ENCODE measurements around the gene CD37. TPM values are rescaled to one million over a fixed set of nuclear protein-coding genes. Genes with fewer than 3 reads are reported as not detected.

CD37 gene
- total RNA-seq, 2 experiments from 2014 or later = 268 to 352 TPM

GRCh38 chr19:49342291-49342721 lies 7.1 kb downstream of the CD37 start:
- ChIA-PET POLR2A (no interaction called here), CTCF (no interaction called here)
- no peak for DNase-seq
- no peak overlapping the region for H3K4me3 Mint-ChIP-seq
- H3K36me3 Mint-ChIP-seq (ENCODE audit: low read depth) = peaks cover 38% of the 10 kb centered on the region
- H3K4me1 Mint-ChIP-seq = peaks cover 23% of the 10 kb centered on the region
- H3K27me3 Mint-ChIP-seq = no peaks in the 10 kb centered on the region
- H3K9me3 Mint-ChIP-seq = no peaks in the 10 kb centered on the region
- H3K27ac Mint-ChIP-seq = no peak overlapping the region

- CTCF ChIA-PET = interaction anchor here (0.7 kb wide), 1 partner anchor 135 kb away, joined by 5 read pairs; no protein-coding TSS in a partner anchor
- Mint-ChIP-seq H3K36me3 (ENCODE audit: low read depth) (peaks cover 30% of the 10 kb centered on the region), H3K9me3 (no peaks in the 10 kb centered on the region), H3K4me1 (peaks cover 17% of the 10 kb centered on the region), H3K27ac (no peak overlapping the region), H3K4me3 (no peak overlapping the region), H3K27me3 (no peaks in the 10 kb centered on the region)
- POLR2A ChIA-PET = interaction anchor here (0.6 kb wide), 1 partner anchor 100 kb away, joined by 3 read pairs; no protein-coding TSS in a partner anchor
- no peak for DNase-seq
Observed at GRCh38 chr19:49343123-49343522, 7.9 kb downstream of the CD37 start.

DNA sequence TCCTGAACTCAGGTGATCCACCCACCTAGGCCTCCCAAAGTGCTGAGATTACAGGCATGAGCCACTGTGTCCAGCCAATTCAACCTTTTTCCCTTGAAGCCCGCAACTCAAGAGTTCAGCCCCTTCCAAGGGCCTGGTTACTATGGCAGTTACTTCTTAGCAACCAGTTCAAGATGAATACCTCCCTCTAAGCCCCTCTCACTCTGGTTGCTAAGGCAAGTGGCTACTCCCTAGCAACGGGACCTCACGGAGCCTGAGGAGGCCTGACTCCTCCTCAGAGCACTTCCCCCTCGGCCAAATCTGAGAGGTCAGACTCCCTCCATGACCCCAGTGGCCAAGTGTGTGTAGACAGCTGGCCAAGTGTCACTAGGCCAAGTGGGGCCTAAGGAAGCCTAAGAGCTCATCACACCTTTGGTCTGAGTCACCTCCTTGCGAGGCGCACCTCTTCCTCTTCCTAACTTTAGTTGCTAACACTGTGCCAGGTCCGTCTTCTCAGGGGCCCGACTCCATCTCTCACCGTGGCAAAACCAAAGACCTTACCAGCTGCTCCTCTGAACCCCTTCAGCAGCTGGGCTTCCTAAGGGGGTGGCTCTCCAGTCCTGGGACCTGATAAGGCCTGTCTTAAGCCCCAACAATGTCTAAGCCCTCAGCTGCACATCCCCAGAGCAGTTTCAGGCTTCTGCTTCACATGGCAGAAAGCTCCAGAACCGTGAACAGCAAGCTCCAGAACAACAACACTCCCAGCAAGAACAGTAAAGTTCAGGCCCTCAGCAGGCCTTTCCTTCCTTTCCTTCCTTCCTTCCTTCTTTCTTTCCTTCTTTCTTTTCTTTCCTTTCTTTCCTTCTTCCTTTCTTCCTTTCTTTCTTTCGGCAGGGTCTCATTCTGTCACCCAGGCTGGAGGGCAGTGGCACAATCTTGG lies 9.6 kb downstream of the CD37 start:
- H3K27me3 Mint-ChIP-seq = no peaks in the 10 kb centered on the region
- H3K27ac Mint-ChIP-seq = no peak overlapping the region
- peaks cover 18% of the 10 kb centered on the region for H3K36me3 Mint-ChIP-seq (ENCODE audit: low read depth)
- POLR2A ChIA-PET = no interaction called here
- peaks cover 3% of the 10 kb centered on the region for H3K9me3 Mint-ChIP-seq
- no peak for DNase-seq
- H3K4me3 Mint-ChIP-seq = no peak overlapping the region
- CTCF ChIA-PET = interaction anchor here (1.6 kb wide), 1 partner anchor 12 kb away, joined by 6 read pairs; no protein-coding TSS in a partner anchor
- peaks cover 7% of the 10 kb centered on the region for H3K4me1 Mint-ChIP-seq

- Mint-ChIP-seq H3K4me3 (no peak overlapping the region), H3K4me1 (no peaks in the 10 kb centered on the region), H3K9me3 (peaks cover 3% of the 10 kb centered on the region), H3K27me3 (no peaks in the 10 kb centered on the region), H3K27ac (no peak overlapping the region), H3K36me3 (ENCODE audit: low read depth) (peaks cover 5% of the 10 kb centered on the region)
- no peak for DNase-seq
- ChIA-PET CTCF (no interaction called here), POLR2A (no interaction called here)
Observed at GRCh38 chr19:49347191-49347590, 12.0 kb downstream of the CD37 start.

- Mint-ChIP-seq H3K27ac (no peak overlapping the region), H3K27me3 (no peaks in the 10 kb centered on the region), H3K4me3 (no peak overlapping the region), H3K9me3 (peaks cover 3% of the 10 kb centered on the region), H3K4me1 (no peaks in the 10 kb centered on the region), H3K36me3 (ENCODE audit: low read depth) (peaks cover 2% of the 10 kb centered on the region)
- DNase-seq = no peak
- POLR2A ChIA-PET = no interaction called here
- CTCF ChIA-PET = interaction anchor here (0.6 kb wide), 1 partner anchor 19 kb away, joined by 5 read pairs; no protein-coding TSS in a partner anchor
Observed at GRCh38 chr19:49347835-49348234, 12.6 kb downstream of the CD37 start.

- Mint-ChIP-seq H3K27me3 (peaks cover 3% of the 10 kb centered on the region), H3K36me3 (ENCODE audit: low read depth) (no peaks in the 10 kb centered on the region), H3K4me3 (no peak overlapping the region), H3K4me1 (no peaks in the 10 kb centered on the region), H3K9me3 (peaks cover 3% of the 10 kb centered on the region), H3K27ac (no peak overlapping the region)
- ChIA-PET POLR2A (interaction anchor here (0.6 kb wide), 1 partner anchor 350 kb away, joined by 5 read pairs; no protein-coding TSS in a partner anchor), CTCF (interaction anchor here (0.6 kb wide), 1 partner anchor 20 kb away, joined by 5 read pairs; no protein-coding TSS in a partner anchor)
- no peak for DNase-seq
Observed at GRCh38 chr19:49348305-49349189, 13.3 kb downstream of the CD37 start.

DNA sequence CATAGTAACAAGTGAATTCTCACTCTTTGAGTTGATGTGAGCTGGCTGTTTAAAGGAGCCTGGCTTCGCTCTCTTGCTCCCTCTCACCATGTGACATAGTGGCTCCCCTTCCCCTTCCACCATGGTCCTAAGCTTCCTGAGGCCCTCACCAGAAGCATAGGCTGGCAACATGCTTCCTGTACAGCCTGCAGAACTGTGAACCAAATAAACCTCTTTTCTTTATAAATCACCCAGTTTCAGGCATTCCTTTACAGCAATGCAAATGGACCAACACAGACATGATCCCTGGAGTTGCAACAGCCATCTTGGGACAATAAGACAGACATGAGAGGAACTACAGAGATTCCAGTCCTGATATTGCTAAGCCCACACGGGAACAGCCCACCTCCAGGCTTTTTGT lies 14.4 kb downstream of the CD37 start:
- Mint-ChIP-seq H3K27me3 (peaks cover 4% of the 10 kb centered on the region), H3K9me3 (peaks cover 3% of the 10 kb centered on the region), H3K4me3 (no peak overlapping the region), H3K27ac (no peak overlapping the region), H3K36me3 (ENCODE audit: low read depth) (no peaks in the 10 kb centered on the region), H3K4me1 (no peaks in the 10 kb centered on the region)
- POLR2A ChIA-PET = no interaction called here
- CTCF ChIA-PET = no interaction called here
- no peak for DNase-seq

DNA sequence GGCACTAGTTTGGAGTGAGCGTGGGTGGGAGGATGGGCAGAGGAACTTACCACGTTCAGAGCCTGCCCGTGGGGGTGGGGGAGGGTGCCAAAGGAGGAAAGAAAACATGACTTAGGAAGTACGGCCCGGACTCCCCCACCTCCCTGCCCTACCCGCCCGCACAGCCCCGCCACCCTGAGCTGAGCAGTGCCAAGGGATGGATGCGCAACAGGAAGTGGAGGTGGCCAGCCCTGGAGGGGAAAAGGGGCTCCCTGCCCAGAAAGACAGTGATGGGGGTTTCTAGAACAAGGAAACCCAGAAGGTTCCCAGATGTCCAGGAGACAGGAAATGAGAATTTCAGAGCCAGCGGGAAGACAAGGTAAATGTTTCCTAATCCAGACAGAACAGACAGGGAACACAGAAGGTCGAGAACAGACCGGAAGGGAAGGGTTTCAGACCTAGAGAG lies 20.7 kb downstream of the CD37 start:
- no peaks in the 10 kb centered on the region for H3K9me3 Mint-ChIP-seq
- CTCF ChIA-PET = no interaction called here
- no peaks in the 10 kb centered on the region for H3K36me3 Mint-ChIP-seq (ENCODE audit: low read depth)
- DNase-seq = no peak
- peaks cover 14% of the 10 kb centered on the region for H3K4me1 Mint-ChIP-seq
- H3K27ac Mint-ChIP-seq = no peak overlapping the region
- H3K4me3 Mint-ChIP-seq = no peak overlapping the region
- peaks cover 25% of the 10 kb centered on the region for H3K27me3 Mint-ChIP-seq
- POLR2A ChIA-PET = no interaction called here

DNA sequence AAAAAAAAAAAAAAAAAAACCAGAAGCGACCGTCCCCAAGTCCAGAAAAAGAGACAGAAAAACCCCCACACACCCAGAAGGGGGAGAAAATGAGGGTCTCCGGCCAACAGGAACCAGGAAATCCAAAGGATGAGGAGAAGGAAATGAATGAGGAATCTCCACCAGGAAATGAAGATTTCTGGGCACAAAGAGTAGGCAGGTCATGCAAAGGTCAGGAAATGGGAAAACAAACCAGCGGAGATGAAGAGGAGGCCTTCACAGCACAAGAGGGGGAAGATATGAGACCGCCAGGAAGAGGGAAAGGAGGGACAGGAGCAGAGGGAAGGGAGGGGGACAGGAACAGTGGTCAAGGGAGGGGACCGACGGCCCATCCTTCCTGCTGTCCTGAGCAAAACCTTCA lies 21.2 kb downstream of the CD37 start:
- CTCF ChIA-PET = no interaction called here
- H3K9me3 Mint-ChIP-seq = no peaks in the 10 kb centered on the region

GRCh38 chr19:49357186-49357585 lies 22.0 kb downstream of the CD37 start:
- Mint-ChIP-seq H3K4me3 (no peak overlapping the region), H3K27ac (no peak overlapping the region), H3K9me3 (no peaks in the 10 kb centered on the region), H3K27me3 (peaks cover 36% of the 10 kb centered on the region), H3K36me3 (ENCODE audit: low read depth) (no peaks in the 10 kb centered on the region), H3K4me1 (peaks cover 23% of the 10 kb centered on the region)
- DNase-seq = no peak
- CTCF ChIA-PET = interaction anchor here (3.7 kb wide), 1 partner anchor 29 kb away, joined by 10 read pairs; no protein-coding TSS in a partner anchor
- POLR2A ChIA-PET = no interaction called here

More for the DNA sequence above, 21.2 kb downstream of the CD37 start:
- no peak overlapping the region for H3K27ac Mint-ChIP-seq
- H3K27me3 Mint-ChIP-seq = peaks cover 29% of the 10 kb centered on the region
- POLR2A ChIA-PET = no interaction called here
- H3K36me3 Mint-ChIP-seq (ENCODE audit: low read depth) = no peaks in the 10 kb centered on the region
- no peak for DNase-seq
- H3K4me3 Mint-ChIP-seq = no peak overlapping the region
- peaks cover 16% of the 10 kb centered on the region for H3K4me1 Mint-ChIP-seq

DNA sequence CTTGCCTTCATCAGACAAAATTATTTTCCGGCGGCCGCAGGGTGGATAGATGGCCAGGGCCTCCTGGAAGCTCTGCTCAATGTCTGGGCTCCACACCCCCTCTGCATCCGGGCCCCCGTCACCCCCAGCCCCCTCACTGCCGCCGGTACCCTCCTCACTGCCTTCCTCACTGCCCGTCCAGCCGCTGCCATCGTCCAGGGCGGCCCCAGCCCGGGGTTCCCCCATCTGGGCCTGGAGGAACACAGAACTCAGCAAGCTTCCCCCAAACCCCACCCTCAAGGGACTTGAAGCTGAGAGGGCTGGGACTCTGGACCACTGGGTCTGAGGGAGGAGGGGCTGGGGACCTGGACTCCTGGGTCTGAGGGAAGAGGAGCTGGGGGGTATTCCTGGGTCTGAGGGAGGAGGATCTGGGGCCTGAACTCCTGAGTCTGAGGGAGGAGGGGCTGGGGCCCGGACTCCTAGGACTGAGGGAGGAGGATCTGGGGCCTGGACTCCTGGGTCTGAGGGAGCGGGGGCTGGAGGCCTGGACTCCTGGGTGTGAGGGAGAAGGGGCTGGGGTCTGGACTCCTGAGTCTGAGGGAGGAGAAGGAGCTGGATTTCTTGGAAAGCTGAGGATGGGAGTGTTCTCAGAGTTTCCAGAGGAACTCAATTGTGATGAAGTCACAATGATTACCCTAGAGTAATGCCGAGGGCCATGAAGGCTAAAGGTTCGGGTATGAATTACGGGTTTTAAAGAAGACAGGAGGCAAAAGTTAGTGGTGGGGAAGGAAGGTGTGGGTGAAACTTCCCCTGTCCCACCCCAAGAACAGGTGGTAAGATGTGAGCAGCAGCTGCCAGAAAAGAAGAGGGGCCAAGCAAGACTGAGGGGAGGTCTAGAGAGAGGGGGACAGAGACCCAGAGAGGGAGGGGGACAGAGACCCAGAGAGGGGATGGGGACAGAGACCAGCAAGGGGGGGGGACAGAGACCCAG lies 24.9 kb downstream of the CD37 start:
- no peak overlapping the region for H3K4me3 Mint-ChIP-seq
- ChIA-PET POLR2A (no interaction called here), CTCF (interaction anchor here (0.6 to 3.7 kb wide), 4 partner anchors 32 to 400 kb away, joined by 3 to 10 read pairs (median 3); no protein-coding TSS in a partner anchor)
- H3K27me3 Mint-ChIP-seq = peaks cover 40% of the 10 kb centered on the region
- H3K27ac Mint-ChIP-seq = no peak overlapping the region
- H3K9me3 Mint-ChIP-seq = no peaks in the 10 kb centered on the region
- no peak for DNase-seq
- no peaks in the 10 kb centered on the region for H3K36me3 Mint-ChIP-seq (ENCODE audit: low read depth)
- H3K4me1 Mint-ChIP-seq = peaks cover 23% of the 10 kb centered on the region
